ENCODE measurements around the gene CSAG1. TPM values are rescaled to one million over a fixed set of nuclear protein-coding genes. Genes with fewer than 3 reads are reported as not detected.

Gene CSAG1
- total RNA-seq (2022; extraction: Qiagen RNA extraction): 0.16 to 0.53 TPM (median 0.28 TPM) in 5 replicates

GRCh38 chrX:152733261-152733975, at the start of gene CSAG1, which contains the start of gene MAGEA12:
Gene CSAG1, minus strand, starts transcription at chrX:152733721. Its CDS starts 1,261 bp downstream, at chrX:152732460.
Gene MAGEA12, plus strand, starts transcription at chrX:152733757. Its CDS starts 2,405 bp downstream, at chrX:152736162.

GRCh38 chrX:152769549-152770289, 36.2 kb upstream of the CSAG1 start, which contains the start of gene MAGEA6:
Gene MAGEA6, minus strand, starts transcription at chrX:152769689. Its CDS starts 2,039 bp downstream, at chrX:152767650.

GRCh38 chrX:152758918-152759317, 25.4 kb upstream of the CSAG1 start, which contains the start of gene CSAG3:
Gene CSAG3, plus strand, starts transcription at chrX:152759218.

GRCh38 chrX:152753686-152754650, 20.4 kb upstream of the CSAG1 start, which contains the start of gene MAGEA2:
Gene MAGEA2, minus strand, starts transcription at chrX:152753842. Its CDS starts 2,479 bp downstream, at chrX:152751363.

GRCh38 chrX:152713815-152714787, 19.4 kb downstream of the CSAG1 start, which contains the start of gene MAGEA2B:
Gene MAGEA2B, plus strand, starts transcription at chrX:152714628. Its CDS starts 2,479 bp downstream, at chrX:152717107.

GRCh38 chrX:152709173-152709572, 24.3 kb downstream of the CSAG1 start, which contains the start of gene CSAG2:
Gene CSAG2, minus strand, starts transcription at chrX:152709273. Its CDS starts 161 bp downstream, at chrX:152709112.

GRCh38 chrX:152697952-152698931, 35.3 kb downstream of the CSAG1 start, which contains the start of gene MAGEA3:
Gene MAGEA3, plus strand, starts transcription at chrX:152698794. Its CDS starts 2,039 bp downstream, at chrX:152700833.

Other genes starting within 250 kb of the CSAG1 start
- gene GABRQ, start 95.8 kb downstream of the CSAG1 start, total RNA-seq (2022; extraction: Qiagen RNA extraction): 0.18 to 0.22 TPM (median 0.19 TPM) in 5 replicates
- gene MAGEA3, start 34.9 kb downstream of the CSAG1 start, total RNA-seq (2022; extraction: Qiagen RNA extraction): 2.2 to 3.9 TPM (median 2.7 TPM) in 5 replicates
- not detected in 5 replicates for gene CSAG2, start 24.4 kb downstream of the CSAG1 start, total RNA-seq (2022; extraction: Qiagen RNA extraction)
- gene MAGEA2B, start 19.1 kb downstream of the CSAG1 start, total RNA-seq (2022; extraction: Qiagen RNA extraction): 0.08 to 0.42 TPM (median 0.24 TPM) in 4 of 5 replicates, not detected in the other
- gene MAGEA12, start within 50 bp of the CSAG1 start, total RNA-seq (2022; extraction: Qiagen RNA extraction): 0.11 to 0.15 TPM (median 0.13 TPM) in 5 replicates
- 0.15 TPM in 1 of 5 replicates, not detected in the others for gene MAGEA2, start 20.1 kb upstream of the CSAG1 start, total RNA-seq (2022; extraction: Qiagen RNA extraction)
- not detected in 5 replicates for gene CSAG3, start 25.5 kb upstream of the CSAG1 start, total RNA-seq (2022; extraction: Qiagen RNA extraction)
- 10.1 to 13.3 TPM (median 11.9 TPM) in 5 replicates for gene MAGEA6, start 36.0 kb upstream of the CSAG1 start, total RNA-seq (2022; extraction: Qiagen RNA extraction)
- 71.4 to 95.9 TPM (median 72.9 TPM) in 5 replicates for gene CETN2, start 97.0 kb upstream of the CSAG1 start, total RNA-seq (2022; extraction: Qiagen RNA extraction)
- gene NSDHL, start 97.3 kb upstream of the CSAG1 start, total RNA-seq (2022; extraction: Qiagen RNA extraction): 49.1 to 52.6 TPM (median 50.6 TPM) in 5 replicates
- 6.6 to 8.8 TPM (median 7.7 TPM) in 5 replicates for gene ZNF185, start 164.3 kb upstream of the CSAG1 start, total RNA-seq (2022; extraction: Qiagen RNA extraction)

All from A549 treated with dexamethasone at 1 μM for 4 hours (cell line).